ENCODE results near the gene GGA2.

DNA sequence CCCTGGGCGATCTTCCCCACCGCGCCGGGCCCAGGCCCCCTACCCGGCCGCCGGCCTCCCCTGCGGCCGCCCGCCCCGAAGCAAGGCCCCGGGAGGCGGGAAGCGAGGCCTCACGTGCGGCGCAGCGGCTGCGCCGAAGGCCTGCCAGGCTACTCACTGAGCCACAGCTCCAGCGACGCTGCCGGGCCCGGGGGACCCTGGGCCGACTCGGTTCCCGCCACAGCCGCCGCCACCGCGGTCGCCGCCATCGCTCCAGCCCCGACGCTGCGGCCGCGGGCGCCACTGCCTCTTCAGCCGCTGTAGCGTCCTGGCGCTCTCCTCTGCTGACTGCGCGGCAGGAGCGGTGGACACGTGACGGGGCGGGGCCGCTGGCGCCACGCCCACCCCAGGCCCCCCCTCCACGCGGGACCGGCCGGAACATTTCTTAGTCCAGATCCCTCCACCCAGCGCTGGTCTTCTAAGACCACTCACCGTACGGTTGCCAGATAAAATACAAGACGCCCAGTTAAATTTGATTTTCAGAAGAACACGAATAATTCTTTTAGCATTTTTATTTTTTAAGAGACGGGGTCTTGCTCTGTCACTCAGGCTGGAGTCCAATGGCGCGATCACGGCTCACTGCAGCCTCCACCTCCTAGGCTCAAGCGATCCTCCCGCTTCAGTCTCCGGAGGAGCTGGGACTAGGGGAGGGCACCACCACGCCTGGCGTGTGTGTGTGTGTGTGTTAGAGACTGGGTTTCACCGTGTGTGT is at the start of gene GGA2:
- TF ChIP-seq CTCF (IDR thresholded peaks at IDR 0.05) (peak in 2 of 4 experiments; percentile 18 to 36), POLR2AphosphoS5 (IDR thresholded peaks at IDR 0.05) (peak; percentile 88)
